ENCODE measurements around the gene GALNT17. TPM values are rescaled to one million over a fixed set of nuclear protein-coding genes. Genes with fewer than 3 reads are reported as not detected.

The GALNT17 gene
- total RNA-seq, 1 donor from 2014 or later, result not detected

DNA sequence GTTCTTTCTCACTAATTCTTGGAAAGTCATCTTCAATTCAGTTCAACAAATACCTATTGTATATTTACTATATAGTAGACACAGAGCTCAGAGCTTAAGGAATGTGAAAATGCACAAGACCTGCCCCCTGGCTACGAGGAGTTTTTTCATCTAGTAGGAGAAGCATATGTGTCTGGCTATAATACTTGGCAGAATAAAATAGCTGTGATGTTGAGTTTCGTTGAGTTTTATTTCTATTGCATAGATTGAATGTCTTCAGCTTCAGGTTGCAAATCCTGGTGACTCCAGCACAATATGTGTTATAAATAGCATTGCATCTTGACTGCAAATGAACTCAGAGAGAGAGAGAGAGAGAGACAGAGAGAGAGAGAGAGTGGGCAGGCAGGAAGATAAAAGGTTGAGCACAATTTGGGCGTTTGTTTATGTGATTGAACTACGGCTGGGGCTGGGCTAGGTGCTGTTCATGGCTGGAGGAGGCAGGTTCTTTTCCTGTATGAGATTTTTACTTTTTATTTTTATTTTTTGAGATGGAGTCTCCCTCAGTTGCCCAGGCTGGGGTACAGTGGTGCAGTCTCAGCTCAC, 229.6 kb downstream of the GALNT17 start:
- TF ChIP-seq, protein P1, sequence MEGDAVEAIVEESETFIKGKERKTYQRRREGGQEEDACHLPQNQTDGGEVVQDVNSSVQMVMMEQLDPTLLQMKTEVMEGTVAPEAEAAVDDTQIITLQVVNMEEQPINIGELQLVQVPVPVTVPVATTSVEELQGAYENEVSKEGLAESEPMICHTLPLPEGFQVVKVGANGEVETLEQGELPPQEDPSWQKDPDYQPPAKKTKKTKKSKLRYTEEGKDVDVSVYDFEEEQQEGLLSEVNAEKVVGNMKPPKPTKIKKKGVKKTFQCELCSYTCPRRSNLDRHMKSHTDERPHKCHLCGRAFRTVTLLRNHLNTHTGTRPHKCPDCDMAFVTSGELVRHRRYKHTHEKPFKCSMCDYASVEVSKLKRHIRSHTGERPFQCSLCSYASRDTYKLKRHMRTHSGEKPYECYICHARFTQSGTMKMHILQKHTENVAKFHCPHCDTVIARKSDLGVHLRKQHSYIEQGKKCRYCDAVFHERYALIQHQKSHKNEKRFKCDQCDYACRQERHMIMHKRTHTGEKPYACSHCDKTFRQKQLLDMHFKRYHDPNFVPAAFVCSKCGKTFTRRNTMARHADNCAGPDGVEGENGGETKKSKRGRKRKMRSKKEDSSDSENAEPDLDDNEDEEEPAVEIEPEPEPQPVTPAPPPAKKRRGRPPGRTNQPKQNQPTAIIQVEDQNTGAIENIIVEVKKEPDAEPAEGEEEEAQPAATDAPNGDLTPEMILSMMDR (IDR thresholded peaks at IDR 0.05; ENCODE audit: insufficient read depth, low read length, severe bottlenecking), result no peak
- DNase-seq (ENCODE audit: low read depth), result no peak
- H3K36me3 ChIP-seq (ENCODE audit: control insufficient read depth, insufficient read depth, low read length), result no peaks in the 10 kb centered on the region
- H3K27me3 ChIP-seq (ENCODE audit: control insufficient read depth, insufficient read depth, low read length), result no peaks in the 10 kb centered on the region
- no peak for FAIRE-seq
- H3K4me3 ChIP-seq (ENCODE audit: low read depth, low read length), result no peak overlapping the region

DNA sequence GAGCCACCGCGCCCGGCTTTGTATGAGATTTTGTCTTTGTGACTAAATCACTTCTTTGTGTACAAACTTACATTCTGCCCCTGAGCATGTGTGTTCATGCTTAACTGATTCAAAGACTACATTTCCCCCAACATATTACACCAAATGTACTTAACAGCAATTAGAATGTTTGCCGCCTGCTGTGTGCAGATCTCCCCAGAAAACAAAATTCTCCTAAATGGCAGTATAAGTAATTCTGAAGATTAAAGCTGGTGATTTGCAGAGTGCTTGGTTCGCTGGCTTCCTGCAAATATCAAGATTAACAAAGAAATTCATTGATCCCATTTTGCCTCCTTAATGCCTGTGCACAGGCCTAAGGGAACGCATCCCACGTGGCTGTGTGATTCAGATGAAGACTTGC, 230.3 kb downstream of the GALNT17 start:
- DNase-seq (ENCODE audit: low read depth) (no peak), FAIRE-seq (no peak)
- no peaks in the 10 kb centered on the region for H3K36me3 ChIP-seq (ENCODE audit: control insufficient read depth, insufficient read depth, low read length)
- TF ChIP-seq, protein P1 (IDR thresholded peaks at IDR 0.05; ENCODE audit: insufficient read depth, low read length, severe bottlenecking), result no peak
- no peaks in the 10 kb centered on the region for H3K27me3 ChIP-seq (ENCODE audit: control insufficient read depth, insufficient read depth, low read length)
- no peak overlapping the region for H3K4me3 ChIP-seq (ENCODE audit: low read depth, low read length)

DNA sequence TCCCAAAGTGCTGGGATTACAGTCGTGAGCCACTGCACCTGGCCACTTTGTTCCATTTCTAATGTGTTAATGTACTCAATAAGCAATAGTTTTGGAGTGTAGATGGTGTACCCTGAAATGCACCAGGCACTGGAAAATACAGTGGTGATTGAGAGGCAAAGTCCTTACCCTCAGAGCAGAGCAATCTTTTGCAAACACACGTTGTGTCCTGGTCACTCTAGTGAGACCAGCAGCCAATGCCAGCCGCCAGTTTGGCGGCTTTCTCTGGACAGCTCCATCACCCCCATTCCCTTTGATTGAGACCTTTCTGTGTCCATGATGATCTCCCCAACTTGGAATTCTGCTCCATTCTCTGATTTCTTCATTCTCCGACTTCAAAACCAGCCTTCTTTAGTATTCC, 231.3 kb downstream of the GALNT17 start:
- H3K27me3 ChIP-seq (ENCODE audit: control insufficient read depth, insufficient read depth, low read length), result no peaks in the 10 kb centered on the region
- H3K4me3 ChIP-seq (ENCODE audit: low read depth, low read length), result no peak overlapping the region
- no peak for FAIRE-seq
- no peak for DNase-seq (ENCODE audit: low read depth)
- TF ChIP-seq, protein P1 (IDR thresholded peaks at IDR 0.05; ENCODE audit: insufficient read depth, low read length, severe bottlenecking), result no peak
- no peaks in the 10 kb centered on the region for H3K36me3 ChIP-seq (ENCODE audit: control insufficient read depth, insufficient read depth, low read length)

DNA sequence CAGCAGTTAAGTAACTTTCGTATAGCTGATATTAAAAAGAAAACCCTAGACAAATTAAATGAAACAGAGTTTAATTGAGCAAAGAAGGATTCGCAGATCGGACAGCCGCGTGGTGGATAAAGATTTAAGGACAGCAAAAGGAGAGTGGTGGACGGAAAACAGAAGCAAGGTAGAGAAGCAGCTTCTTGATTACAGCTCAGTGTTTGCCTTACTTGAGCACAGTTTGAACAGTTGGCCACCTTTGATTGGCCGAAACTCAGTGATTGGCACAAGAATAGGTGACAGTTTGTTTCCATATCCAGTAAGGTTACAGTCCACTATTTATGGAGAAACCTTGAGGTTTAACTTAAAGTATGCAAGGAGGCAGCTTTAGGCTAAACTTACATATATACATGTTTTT, 231.7 kb downstream of the GALNT17 start:
- FAIRE-seq (no peak), DNase-seq (ENCODE audit: low read depth) (no peak)
- TF ChIP-seq, protein P1 (IDR thresholded peaks at IDR 0.05; ENCODE audit: insufficient read depth, low read length, severe bottlenecking), result no peak
- no peaks in the 10 kb centered on the region for H3K27me3 ChIP-seq (ENCODE audit: control insufficient read depth, insufficient read depth, low read length)
- no peak overlapping the region for H3K4me3 ChIP-seq (ENCODE audit: low read depth, low read length)
- no peaks in the 10 kb centered on the region for H3K36me3 ChIP-seq (ENCODE audit: control insufficient read depth, insufficient read depth, low read length)

DNA sequence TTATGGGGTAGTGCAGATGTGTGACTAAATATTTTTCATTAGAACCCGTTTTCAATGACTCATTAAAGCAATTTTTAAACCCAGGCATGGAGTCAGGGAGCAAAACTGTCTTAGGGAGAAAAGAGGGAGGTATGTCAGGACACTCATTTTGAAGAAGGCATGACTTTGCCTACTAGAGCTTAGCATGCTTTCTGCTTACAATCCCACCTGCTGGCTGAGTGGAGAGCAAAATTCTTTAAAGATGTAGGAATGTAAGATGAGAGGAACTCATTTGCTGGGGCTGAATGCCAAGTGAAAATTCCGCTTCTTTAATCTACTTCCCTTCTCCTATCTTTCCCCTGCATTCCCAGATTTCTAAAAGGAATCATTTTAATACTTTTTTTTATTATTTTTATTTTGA, 232.6 kb downstream of the GALNT17 start:
- no peak for FAIRE-seq

More for the DNA sequence above, 232.6 kb downstream of the GALNT17 start:
- DNase-seq (ENCODE audit: low read depth), result no peak
- H3K4me3 ChIP-seq (ENCODE audit: low read depth, low read length), result no peak overlapping the region
- TF ChIP-seq, protein P1 (IDR thresholded peaks at IDR 0.05; ENCODE audit: insufficient read depth, low read length, severe bottlenecking), result no peak
- no peaks in the 10 kb centered on the region for H3K27me3 ChIP-seq (ENCODE audit: control insufficient read depth, insufficient read depth, low read length)
- H3K36me3 ChIP-seq (ENCODE audit: control insufficient read depth, insufficient read depth, low read length), result no peaks in the 10 kb centered on the region

Measured in bronchial epithelial cell (primary cell).